ENCODE data around the gene CCDC51. TPM values are rescaled to one million over a fixed set of nuclear protein-coding genes. Genes with fewer than 3 reads are reported as not detected.

Gene CCDC51
- total RNA-seq, 1 experiment from 2014 or later: 29.3 TPM

DNA sequence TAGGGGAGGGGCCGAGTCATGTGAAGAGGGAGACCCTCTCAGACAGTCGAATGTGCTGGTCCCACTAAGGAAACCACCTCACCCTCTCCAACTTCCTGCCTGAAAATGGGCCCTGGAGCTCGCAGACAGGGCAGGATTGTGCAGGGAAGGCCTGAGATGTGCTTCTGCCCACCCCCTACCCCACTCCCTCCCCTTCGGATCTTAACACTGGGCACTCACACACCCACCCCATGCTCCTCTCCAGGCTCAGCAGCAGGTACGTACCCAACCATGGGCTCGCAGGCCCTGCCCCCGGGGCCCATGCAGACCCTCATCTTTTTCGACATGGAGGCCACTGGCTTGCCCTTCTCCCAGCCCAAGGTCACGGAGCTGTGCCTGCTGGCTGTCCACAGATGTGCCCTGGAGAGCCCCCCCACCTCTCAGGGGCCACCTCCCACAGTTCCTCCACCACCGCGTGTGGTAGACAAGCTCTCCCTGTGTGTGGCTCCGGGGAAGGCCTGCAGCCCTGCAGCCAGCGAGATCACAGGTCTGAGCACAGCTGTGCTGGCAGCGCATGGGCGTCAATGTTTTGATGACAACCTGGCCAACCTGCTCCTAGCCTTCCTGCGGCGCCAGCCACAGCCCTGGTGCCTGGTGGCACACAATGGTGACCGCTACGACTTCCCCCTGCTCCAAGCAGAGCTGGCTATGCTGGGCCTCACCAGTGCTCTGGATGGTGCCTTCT lies 26.6 kb upstream of the CCDC51 start:
- ATAC-seq: peak; percentile 21
- H3K9me3 ChIP-seq (ENCODE audit: control insufficient read depth in 1 of 2, insufficient read depth in 1 of 2, low read depth in 1 of 2, low read length in 2 of 2): no peaks in the 10 kb centered on the region
- peaks cover 46% of the 10 kb centered on the region for H3K79me2 ChIP-seq (ENCODE audit: insufficient read depth, low read length)
- H3K27ac ChIP-seq (ENCODE audit: low read depth, low read length): peak overlapping the region; percentile 98
- H3K27me3 ChIP-seq (ENCODE audit: insufficient read depth, low read length): no peaks in the 10 kb centered on the region
- H2AFZ ChIP-seq (ENCODE audit: low read depth, low read length, poor library complexity, severe bottlenecking): no peak overlapping the region
- peaks cover 0 to 16% of the 10 kb centered on the region in 2 experiments; a peak in 1 of 4 replicates for H3K36me3 ChIP-seq (ENCODE audit: control insufficient read depth in 1 of 2, insufficient read depth in 2 of 2, low read length in 2 of 2)
- H4K20me1 ChIP-seq (ENCODE audit: insufficient read depth): no peaks in the 10 kb centered on the region
- H3K9ac ChIP-seq (ENCODE audit: low read length): peak overlapping the region; percentile 82
- peaks cover 18 to 35% of the 10 kb centered on the region in 2 experiments for H3K4me1 ChIP-seq (ENCODE audit: control insufficient read depth in 1 of 2, insufficient read depth in 2 of 2, low read length in 2 of 2)
- ChIA-PET CTCF (interaction anchor here (3.3 kb wide), 1 partner anchor 83 kb away, joined by 19 read pairs; no protein-coding TSS in a partner anchor), POLR2A (interaction anchor here (1.5 kb wide), 1 partner anchor 20 kb away, joined by 5 read pairs; the partner anchor contains the start of gene ATRIP), RAD21 (ENCODE audit: low non-redundant PET in 1 of 2, low total read pairs in 2 of 2, uncharacterized antibody in 2 of 2, unreplicated experiment in 2 of 2) (no interaction called here)
- TF ChIP-seq EGR1 (IDR thresholded peaks at IDR 0.05; ENCODE audit: low read depth) (no peak), ZNF274 (IDR thresholded peaks at IDR 0.05; ENCODE audit: low read depth, low read length) (no peak), SRF (IDR thresholded peaks at IDR 0.05; ENCODE audit: low read depth) (no peak), POLR2AphosphoS5 (IDR thresholded peaks at IDR 0.05; ENCODE audit: low read depth, low read length) (peak; percentile 1; the same call in 1 of the 2 replicates), ZFX (IDR thresholded peaks at IDR 0.05) (0 out of 2 replicates have a peak, but pooled peaks have one; percentile 5)
- TF ChIP-seq, protein P1, sequence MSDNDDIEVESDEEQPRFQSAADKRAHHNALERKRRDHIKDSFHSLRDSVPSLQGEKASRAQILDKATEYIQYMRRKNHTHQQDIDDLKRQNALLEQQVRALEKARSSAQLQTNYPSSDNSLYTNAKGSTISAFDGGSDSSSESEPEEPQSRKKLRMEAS (IDR thresholded peaks at IDR 0.05): no peak
- BruUV-seq (replicated peaks): TSS peak; percentile 58
- intact Hi-C loops (cut with micrococcal nuclease): no loop called here
- peak overlapping the region; percentile 92 for H3K4me2 ChIP-seq (ENCODE audit: low read length)
- peak overlapping the region; percentile 56 to 60 for H3K4me3 ChIP-seq (replicated peaks in 1 of 2; ENCODE audit: low read depth in 1 of 2, low read length in 2 of 2)
- no peaks in the 10 kb centered on the region for H3K9me2 ChIP-seq (ENCODE audit: insufficient read depth)
- DNase-seq (ENCODE audit: low read depth, low spot score): no peak
